ENCODE data around the gene GRK4.

DNA sequence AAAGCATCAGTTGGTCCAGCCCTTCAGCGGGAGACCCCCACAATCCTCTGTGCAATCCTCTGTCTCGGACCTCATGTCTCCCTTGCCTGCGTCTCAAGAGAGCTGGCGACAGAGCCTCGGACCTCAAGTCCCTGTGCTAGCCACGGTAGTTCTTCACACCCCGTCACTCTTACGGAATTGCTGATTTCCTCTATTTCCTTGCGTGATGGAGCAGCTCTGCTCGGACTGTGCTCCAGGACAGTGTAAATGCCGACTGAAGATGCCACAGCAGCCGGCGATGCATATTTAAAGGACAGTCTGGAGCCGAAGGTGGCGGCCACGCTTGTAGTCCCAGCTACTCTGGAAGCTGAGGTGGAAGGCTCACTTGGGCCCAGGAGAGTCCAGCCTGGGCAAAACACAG lies 1.9 kb downstream of the GRK4 start:
- TF ChIP-seq, protein P1, sequence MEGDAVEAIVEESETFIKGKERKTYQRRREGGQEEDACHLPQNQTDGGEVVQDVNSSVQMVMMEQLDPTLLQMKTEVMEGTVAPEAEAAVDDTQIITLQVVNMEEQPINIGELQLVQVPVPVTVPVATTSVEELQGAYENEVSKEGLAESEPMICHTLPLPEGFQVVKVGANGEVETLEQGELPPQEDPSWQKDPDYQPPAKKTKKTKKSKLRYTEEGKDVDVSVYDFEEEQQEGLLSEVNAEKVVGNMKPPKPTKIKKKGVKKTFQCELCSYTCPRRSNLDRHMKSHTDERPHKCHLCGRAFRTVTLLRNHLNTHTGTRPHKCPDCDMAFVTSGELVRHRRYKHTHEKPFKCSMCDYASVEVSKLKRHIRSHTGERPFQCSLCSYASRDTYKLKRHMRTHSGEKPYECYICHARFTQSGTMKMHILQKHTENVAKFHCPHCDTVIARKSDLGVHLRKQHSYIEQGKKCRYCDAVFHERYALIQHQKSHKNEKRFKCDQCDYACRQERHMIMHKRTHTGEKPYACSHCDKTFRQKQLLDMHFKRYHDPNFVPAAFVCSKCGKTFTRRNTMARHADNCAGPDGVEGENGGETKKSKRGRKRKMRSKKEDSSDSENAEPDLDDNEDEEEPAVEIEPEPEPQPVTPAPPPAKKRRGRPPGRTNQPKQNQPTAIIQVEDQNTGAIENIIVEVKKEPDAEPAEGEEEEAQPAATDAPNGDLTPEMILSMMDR (IDR thresholded peaks at IDR 0.05) = no peak
- TF ChIP-seq POLR2A (IDR thresholded peaks at IDR 0.05) = no peak
